ENCODE data around the gene PRIMA1.

The PRIMA1 gene

DNA sequence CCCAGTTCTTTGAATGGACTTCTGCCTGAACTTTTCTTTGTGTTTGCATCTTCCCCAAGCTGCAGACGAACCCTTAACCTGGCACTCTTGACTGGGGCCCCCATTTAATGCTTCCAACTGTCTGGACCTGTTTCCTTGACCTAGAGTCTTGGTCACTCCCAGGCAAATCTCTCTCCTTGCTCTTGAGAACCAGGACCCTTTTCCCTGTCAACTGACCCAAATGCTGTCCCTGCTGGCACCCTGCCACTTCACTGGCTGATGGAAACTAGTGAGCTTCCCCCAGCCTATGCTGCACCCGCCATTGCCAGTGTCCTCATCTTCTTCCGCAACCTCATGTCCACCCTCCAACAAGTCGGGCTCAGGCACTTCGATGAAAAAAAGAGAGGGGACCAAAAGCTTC is 79.5 kb downstream of the PRIMA1 start:
- DNase-seq: no peak

DNA sequence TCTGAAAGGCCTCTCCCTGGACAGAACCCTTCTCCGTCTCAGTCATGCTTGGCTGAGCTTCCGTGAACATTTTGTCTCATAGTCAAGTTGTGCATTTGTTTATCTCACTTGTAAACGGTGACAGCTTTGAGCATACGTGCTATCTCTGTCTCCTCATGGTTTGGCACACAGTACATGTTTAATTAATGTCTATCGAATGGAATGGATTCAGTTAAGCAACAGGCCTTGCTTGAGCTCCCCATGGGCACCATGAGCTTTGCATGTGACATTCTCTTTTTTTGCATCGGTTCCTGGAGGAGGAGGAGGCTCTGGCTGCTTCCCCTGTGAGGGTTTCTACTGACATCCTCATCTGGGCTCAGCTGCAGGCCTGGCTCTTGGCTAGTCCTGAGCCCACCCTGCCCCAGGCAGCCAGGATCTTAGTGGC is 80.0 kb downstream of the PRIMA1 start:
- no peak for DNase-seq

DNA sequence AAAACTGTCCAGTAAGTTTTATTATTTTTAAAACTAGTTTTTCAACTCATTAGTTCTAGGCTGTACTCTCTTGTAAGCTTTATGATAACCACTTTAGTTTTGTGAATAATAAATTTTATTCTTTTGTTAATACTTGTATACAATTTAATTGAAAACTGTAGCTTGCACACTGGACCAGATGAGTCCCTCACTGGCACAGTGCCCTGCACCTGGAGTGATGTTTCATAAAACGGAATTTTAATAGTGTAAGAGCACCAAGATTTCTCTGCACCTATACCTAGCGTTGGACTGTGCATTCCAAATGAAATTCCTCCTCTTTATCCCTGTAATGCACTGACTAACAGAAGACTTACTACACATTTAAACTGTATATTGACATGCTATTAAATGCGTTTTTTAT is 80.8 kb downstream of the PRIMA1 start:
- no peak for DNase-seq

DNA sequence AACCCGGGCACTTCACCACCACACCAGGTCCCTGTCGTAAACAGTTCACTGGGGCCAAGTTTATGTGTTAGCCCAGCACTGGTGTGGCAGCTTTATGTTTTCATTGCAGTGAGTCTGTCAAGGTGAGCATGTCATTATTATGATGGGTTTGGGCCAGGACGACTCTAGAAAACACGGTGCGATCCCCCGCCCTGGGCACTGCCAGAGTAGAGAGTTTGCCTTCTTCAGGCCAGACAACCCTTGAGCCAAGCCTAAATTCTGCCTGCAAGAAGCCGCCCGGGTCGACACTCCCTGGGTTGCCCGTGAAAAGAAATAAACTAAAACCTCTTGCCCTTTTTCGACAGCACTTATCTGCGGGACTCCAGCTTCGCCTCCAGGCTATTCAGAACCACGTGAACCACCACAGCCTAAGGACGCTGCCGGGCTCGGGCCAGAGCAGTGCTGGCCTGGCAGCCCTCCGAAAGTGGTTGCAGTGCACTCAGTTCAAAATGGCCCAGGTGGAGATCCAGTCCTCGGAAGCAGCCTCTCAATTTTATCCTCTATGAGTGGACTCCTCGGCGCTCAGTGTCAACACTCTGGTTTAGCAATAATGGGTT is 81.8 kb downstream of the PRIMA1 start:
- DNase-seq: no peak

DNA sequence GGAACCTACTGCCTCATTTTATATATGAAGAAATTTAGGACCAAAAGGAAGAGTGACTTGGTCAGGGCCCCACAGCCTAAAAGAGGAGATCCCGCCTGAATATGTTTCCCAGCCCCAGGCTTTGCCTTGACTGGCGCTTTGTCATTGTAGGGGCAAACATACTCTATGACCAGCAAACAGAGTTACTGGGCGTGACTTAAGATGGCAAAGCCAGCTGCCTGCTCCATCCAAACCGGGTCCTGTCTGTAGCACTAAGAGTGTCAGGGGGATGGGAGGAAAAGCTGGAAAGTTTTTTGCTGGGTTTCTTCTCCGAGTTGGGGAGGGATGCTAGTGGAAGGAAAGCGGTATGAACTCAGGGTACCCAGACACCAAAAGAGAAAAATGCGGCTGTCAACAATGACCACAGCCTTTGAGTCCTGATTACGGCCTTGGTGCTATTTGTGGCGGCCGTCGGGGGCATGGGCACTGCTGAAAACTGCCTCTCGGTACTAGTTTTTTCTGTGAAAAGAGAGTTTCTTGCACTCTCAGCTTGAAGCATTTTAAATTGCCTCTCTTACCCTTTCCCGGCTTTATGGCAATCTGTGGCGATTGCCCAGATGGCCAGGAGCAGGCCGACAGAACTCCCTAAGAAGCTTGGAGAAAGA is 82.7 kb downstream of the PRIMA1 start:
- DNase-seq: no peak

DNA sequence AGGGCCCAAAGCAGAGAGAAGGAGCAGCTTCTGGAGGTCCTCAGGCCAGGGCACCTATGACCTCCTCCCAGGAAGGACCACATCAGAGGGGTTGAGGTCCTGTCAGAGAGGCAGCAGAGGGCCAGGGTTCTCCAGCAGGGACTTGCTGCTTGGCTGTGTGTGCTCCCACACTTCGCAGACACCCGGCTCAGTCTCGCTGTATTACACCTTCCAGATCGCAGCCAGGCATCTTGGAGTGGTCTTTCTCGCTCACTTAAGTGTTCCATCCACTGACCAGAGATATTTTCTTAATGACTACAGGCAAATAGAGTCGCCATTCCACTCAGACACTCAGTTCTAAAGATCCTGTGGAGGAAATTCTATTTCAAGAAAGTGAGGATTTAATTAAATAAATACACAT is 84.3 kb downstream of the PRIMA1 start:
- no peak for DNase-seq

DNA sequence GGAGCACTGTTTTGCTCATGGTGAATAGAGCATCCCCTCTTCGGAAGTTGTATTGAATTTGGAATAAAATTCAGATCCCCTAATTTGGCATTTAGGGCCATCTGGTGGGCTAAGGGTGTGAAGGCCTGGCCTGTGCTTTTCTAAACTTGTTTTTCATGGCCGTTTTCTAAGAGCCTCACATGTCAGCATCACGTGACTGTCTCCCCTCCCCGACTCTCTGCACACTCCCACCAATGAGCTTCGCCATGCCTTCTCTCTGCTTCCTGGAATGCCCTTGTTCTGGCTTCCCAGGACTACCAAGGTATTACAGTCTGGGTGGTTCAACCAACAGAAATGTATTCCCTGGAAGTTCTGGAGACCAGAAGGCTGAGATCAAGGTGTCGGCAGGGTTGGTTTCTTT is 85.3 kb downstream of the PRIMA1 start:
- DNase-seq: no peak

DNA sequence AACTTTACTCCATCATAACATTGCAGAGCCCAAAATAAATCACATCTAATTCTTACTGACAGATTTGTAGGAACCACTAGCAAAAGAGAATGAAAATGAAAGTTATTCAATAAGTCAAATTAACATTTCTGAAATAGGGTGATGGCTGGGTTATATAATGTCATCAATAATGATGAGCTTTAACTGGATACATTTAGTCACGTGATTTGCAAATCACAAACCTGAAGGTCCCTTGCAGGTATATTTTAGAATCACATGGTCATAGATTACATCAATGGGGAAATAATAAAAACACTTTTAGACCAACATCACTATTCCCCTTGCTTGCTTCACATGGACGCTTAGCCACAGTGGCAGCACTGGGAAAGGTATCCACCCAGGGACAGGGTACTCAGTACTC is 86.7 kb downstream of the PRIMA1 start:
- no peak for DNase-seq

DNA sequence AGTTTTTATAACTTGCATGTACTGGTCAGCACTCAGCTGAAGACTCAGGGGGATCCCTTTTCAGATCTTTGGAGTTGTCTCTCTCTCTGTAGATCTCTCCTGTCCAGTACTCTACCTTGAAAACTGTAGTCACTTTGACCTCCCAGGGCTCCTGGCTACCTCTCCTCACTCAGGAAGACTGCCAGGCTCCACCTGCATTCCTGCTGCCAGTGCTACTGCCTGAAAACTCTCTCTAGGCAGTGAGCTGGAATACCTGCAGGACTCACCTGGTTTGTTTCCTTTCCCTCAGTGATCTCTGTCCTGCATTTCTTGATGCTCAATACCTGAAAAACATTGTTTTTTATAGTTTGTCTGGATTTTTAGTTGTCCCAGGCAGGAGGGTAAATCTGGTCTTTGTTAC is 87.4 kb downstream of the PRIMA1 start:
- no peak for DNase-seq

DNA sequence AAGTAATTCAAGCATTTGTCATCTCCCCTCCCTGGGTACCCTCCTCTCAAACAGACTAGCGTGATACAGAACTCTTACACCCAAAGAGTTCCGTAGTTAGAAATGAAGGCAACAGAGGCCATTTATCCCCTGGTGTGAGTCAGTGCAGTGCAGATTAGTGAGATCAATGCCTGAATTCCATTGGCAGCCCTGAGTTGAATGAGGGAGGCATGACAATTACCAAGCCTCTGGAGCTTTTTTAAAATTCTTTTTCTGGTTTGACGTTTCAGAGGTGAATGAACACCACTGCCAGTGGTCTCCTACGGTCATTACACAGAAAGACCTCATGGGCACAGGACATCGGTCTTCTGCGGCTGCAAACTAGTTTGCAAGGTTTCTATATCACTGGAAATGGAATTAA is 94.4 kb downstream of the PRIMA1 start:
- no peak for DNase-seq

DNA sequence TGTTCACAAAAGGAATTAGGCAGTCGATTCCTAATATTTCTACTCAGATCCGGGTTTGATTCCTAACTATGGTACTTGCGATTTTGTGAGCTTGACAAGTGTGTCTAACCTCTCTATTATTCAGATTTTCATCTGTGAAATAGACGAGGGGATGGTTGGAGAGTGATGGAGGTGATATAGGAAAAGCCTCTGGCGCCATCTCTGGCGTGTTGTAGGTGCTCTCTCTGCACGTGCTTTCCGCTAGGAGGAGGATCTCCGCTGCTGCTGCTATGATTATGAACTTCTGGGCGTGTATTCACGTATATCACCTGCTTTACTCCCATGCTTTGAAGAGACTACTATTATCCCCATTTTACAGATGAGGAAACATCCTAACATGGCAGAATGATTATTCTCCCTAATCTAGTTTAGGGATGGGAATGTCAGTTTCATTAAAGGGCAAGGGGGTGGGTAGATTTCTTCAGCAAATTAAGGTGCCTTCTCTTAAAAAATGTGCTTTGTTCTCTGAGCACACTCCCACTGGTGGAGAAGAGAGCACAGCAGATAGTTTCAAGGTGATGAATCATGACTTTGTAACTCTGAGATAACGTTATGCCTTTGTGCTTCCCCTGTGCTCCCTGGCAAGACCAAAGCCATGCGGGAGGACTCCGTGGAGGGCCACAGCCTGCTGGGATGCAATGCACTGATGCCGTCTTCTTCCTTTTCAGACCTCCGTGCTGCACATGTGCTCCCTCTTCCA is 97.1 kb downstream of the PRIMA1 start:
- no peak for DNase-seq

DNA sequence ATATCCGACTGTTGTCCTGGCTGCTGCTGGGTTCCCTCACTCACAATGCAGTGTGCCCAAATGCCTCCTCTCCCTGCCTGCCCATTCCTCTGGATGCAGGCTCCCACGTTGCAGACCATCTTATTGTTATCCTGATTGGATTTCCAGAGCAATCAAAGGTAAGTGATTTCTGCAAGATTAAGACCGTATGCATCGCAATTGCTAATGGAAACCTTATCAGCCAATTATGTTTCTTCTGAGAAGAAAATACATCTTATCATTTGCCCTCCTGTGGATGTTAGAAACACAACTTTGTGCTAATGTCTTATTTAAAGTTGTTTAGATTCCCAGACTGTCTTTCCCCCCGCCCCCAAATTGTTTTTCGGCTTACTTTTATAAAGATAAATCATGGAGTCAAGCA is 98.1 kb downstream of the PRIMA1 start:
- no peak for DNase-seq

DNA sequence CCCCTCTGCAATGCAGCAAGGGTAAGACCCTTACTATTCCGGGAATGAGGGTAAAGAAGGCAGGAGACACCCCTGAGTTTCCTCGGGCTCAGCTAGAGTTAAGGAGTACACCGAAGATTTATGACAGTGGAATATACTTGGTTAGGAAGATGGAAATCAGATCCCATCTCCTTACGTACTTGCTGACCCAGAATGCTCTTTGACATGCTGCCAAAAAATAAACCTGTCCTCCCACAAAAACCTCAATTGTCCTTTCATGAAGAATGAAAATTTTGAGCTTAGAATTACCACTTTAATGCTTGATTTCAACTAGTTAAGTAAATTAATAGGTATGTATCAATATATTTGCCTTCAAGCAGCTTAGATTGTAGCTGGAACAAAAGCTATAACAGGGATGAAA is 99.5 kb downstream of the PRIMA1 start:
- no peak for DNase-seq

DNA sequence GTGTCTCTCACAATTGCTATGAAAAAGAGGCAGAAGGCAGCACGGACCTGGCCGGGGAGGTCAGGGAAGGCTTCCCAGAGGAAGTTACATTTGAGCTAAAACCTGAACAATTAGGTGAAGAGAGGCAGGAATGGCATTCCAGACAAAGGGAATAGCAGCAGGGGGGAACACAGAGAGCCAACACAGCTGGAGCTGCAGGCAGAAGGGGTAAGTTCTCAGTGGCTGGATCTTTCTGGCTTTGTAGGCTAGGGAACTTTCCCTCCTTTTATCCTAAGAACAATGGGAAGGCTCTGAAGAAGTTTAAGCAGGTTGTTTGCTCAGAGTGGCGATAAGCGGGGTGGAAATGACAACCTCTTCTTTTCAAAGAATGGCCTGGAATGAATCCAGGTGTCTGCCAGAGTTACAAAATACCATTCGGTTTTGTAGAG is 100.0 kb downstream of the PRIMA1 start:
- no peak for DNase-seq

DNA sequence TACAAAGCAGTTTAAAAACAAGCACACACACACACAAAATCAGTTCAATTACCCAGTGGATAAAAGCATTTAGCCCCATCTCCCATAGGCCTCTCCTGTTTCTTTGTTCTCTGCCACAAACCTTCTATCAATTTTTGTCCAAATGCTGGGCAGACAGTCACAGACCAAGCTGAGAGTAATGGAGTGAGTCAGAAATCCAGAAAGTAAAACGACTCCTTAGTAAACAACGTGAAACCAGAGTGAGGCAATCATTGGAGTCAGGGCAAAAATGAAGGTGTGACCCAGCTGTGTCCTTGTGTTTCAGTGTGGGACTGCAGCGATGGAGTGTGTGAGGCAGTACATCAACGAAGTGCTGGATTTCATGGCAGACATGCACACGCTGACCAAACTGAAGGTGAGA is 102.0 kb downstream of the PRIMA1 start:
- no peak for DNase-seq

DNA sequence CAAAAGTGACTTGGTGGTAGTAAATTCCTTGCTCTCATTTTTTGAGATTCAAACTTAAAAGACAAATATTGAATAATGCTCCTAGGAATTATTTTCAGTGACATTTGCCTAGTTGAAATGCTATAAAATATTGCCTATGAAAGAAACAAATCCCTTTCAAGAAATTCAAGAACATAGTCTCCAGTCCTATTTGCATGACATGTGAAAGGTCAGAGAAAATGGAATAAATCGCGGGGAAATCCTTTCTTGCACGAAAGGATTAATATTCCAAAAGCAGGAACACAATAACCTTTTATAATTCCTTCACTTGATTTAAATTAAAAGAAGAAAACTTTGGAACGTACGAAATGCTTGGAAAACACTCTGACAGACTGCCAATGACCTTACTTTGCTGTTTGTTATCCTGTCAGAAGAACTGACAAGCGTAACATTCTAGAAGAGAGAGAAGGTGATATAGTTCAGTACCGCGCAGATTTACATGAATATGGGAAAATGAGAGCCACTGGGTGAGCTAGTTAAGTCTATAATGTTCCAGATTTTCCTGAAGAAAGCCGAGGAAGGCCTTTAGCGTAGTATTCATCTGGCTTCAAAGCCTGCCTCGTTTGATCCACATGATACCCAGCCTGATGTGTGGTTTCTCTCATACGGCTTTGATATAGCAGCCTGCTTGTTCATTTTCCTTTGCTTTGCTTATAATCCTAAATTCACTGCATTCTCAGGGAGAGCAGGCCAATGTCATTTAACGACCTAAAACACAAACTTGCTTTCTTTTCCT is 103.0 kb downstream of the PRIMA1 start:
- DNase-seq: no peak

DNA sequence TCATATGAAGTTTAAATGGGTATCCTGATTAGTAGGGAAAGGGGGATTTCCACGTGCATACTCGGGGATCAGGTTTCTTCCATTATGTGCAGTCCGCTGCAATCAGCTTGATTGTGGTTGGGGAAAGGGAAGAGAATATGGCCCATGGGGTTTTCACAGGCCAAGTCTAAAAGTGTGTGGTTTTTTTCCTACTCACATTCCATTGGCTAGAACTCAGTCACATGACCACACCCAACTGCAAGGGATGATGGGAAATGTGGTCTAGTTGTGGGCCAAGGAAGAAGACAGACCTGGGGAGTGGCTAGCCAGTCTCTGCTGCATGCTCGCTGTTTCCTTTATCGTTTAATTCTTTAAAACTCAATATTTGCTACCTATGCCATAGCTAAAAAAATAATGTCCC is 105.1 kb downstream of the PRIMA1 start:
- no peak for DNase-seq

DNA sequence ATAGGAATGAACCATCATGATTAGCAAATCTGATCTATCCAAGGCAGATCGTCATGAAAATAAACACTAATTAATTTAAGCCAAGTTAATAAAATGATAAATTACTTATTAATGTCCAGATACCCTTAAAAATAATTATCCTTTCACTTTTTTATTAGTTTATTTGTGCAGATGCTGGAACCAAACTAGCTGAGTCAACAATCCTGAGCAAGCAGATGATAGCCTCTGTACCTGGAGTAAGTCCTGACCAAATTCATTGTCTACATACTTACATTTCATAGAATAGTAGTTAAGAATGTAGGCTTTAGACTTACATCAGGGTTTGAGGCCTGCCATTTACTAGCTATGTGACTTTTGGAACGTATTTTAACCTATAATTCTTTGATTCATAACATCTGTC is 105.8 kb downstream of the PRIMA1 start:
- DNase-seq: no peak

DNA sequence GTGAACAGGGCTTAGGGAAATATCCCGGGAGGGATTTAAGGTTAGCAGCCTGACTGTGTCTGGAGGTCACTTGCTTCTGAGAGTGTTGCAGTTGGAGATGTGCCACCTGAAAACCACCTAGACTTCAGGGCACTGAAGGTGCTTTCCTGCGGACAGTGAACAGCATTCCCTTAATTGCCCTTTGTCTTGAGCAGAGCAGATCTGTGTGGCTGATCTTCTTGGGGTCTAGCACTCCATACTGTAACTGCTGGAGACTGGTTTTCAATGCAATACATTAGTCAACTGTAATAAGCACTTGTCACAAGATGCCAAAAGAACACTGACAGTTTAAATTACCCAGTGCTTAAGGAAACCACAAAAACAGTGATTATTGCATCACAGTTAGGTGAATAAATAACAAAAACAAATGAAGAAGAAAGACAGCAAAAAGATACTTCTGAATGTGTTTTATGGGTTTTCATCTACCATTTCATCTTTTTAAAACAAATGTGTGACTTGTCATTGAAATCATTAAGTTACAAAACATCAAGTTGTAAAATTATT is 111.8 kb downstream of the PRIMA1 start:
- no peak for DNase-seq

DNA sequence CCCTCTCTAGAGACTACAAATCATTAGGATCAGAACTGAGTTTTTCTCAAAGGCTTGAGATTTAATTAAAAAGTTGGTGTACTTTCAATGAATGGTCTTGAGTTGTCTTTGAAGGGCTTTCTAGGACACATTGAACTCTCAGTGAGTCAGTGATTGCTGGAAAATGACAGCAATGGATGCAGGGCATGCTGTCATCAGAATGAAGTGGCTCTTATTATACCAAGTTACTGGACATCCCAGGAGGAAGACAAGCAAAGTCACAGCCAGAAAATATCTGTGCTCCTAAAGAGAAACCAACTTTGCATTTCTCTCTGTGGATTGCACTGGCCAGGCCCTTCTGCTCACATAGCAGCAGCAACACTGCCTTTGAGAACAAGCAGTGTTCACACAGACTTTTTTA is 112.6 kb downstream of the PRIMA1 start:
- DNase-seq: no peak

DNA sequence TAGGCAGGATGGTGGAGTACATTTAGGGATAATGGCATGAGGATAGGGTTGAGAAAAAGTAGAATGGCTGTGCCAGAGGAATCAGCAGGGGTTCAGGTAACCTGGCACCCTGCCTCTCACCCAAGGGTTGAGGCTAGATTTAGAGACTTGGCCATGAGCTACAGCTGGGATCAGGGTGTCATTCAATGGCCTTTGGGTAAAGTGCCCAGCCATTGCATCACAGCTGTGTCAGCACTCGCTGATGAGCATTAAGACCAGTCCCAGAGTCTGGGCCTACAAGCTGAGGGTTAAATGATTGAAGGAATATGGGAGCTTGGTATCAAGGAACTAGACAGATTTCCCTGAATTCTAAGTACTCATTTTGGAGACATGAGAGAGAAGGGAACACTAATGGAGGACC is 113.9 kb downstream of the PRIMA1 start:
- DNase-seq: no peak

DNA sequence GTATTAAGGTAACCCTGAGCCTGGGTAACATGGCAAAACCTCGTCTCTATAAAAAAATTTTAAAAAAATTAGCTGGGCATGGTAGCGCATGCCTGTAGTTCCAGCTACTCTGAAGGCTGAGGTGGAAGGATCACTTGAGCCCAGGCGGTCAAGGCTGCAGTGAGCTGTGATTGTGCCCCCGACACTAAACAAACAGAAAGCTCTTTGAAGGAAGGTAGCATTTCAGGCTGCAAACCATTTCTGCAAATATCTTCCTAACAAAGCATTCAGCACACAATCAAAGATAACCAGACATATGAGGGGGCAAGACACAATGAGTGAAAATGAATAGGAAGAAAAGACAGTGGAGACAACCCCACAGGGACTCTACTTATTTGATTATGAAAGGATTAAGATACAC is 118.7 kb downstream of the PRIMA1 start:
- no peak for DNase-seq

Measured in right forelimb (tissue), 1 donor.